Kidney (tissue), 14 donors: ENCODE results near the gene FGGY. TPM values are rescaled to one million over a fixed set of nuclear protein-coding genes. Genes with fewer than 3 reads are reported as not detected.

ENCODE experiments used
- DNase-seq, 5 donors: peaks; one replicate each; pipeline ENCODE4 v3.0.0-alpha.2; 2013 to 2020
- FAIRE-seq: peaks from 2 replicates; lab custom pipeline; 2012; peaks lifted over from hg19 to GRCh38; lab: Jason Lieb, UNC
- H3K27ac ChIP-seq, 2 donors: one replicate each; pipeline ENCODE4 v1.7.0; 2013; ENCODE audit warnings: low read depth in 2 of 2, low read length in 2 of 2, inconsistent platforms in 1 of 2
- H3K27me3 ChIP-seq: one replicate; pipeline ENCODE4 v1.7.1; 2013; ENCODE audit warnings: low read length, inconsistent platforms; ENCODE audit not compliant: control insufficient read depth, insufficient read depth
- H3K36me3 ChIP-seq, 3 donors: one replicate each; pipeline versions ENCODE4 v1.7.0 to v1.7.1; 2013; ENCODE audit warnings: low read length in 3 of 3, control low read depth in 1 of 3, inconsistent platforms in 1 of 3; ENCODE audit not compliant: insufficient read depth in 3 of 3, control insufficient read depth in 2 of 3
- H3K4me1 ChIP-seq, 3 donors: one replicate each; pipeline versions ENCODE4 v1.7.0 to v1.7.1; 2013; ENCODE audit warnings: low read length in 3 of 3, inconsistent platforms in 1 of 3, low read depth in 1 of 3; ENCODE audit not compliant: control insufficient read depth in 2 of 3, insufficient read depth in 2 of 3
- H3K4me3 ChIP-seq, 3 donors: one replicate each; pipeline versions ENCODE4 v1.7.0 to v1.8.1; 2013; ENCODE audit warnings: low read length in 3 of 3, control low read depth in 1 of 3, inconsistent platforms in 1 of 3
- H3K9ac ChIP-seq, 3 donors: one replicate each; pipeline versions ENCODE4 v1.7.0 to v1.7.1; 2013; ENCODE audit warnings: low read length in 3 of 3, control low read depth in 1 of 3, inconsistent platforms in 1 of 3
- H3K9me3 ChIP-seq, 3 donors: one replicate each; pipeline versions ENCODE4 v1.7.0 to v1.7.1; 2013; ENCODE audit warnings: low read length in 3 of 3, control low read depth in 1 of 3, inconsistent platforms in 1 of 3; ENCODE audit not compliant: control insufficient read depth in 2 of 3, insufficient read depth in 1 of 3
- CTCF ChIP-seq: IDR thresholded peaks from 3 replicates; pipeline ENCODE4 v1.5.1; 2012; ENCODE audit warnings: mild to moderate bottlenecking, moderate library complexity, borderline replicate concordance; ENCODE audit not compliant: insufficient read depth; ENCODE audit errors: extremely low read depth
- intact Hi-C: fragments of 100-400 bp; cut with DNase I; formaldehyde crosslinking; loops from one replicate; pipeline ENCODE4 v1.11.1; 2022
- polyA plus RNA-seq: library from polyadenylated mRNA; stranded (reverse); fragments of 350-450 nt; fragmentation: Illumina TruSeq; extraction: RNeasy Lipid Tissue Mini Kit (QIAGEN cat#74804); gene quantifications from one replicate; pipeline ENCODE4 v1.2.3, GENCODE V29; 2014; ENCODE audit warnings: low read depth, low replicate concordance; ENCODE audit not compliant: insufficient read depth
- total RNA-seq: library from RNA; stranded (reverse); fragmentation: NEBNext Ultra II Directional; extraction: Animal tissue kit (Norgen Biotek cat#: 25700); gene quantifications from one replicate; pipeline ENCODE4 v1.2.1, GENCODE V29; 2021
- donor health status: control.
- donor health status: control.
- donor health status: control.
- donor health status: control.
- donor health status: control.
- donor health status: DM: yes; HTN: yes; CAD: no.
- donor health status: Normal renal cell carcinoma (clear cell type).

Gene FGGY
- total and polyA plus RNA-seq, 2 donors from 2014 or later, result 11.2 to 31.0 TPM

- DNase-seq (no peak), FAIRE-seq (no peak)
- no peak overlapping the region for H3K27ac ChIP-seq
- TF ChIP-seq CTCF, result no peak
- H3K9ac ChIP-seq, result no peak overlapping the region
- H3K27me3 ChIP-seq, result no peaks in the 10 kb centered on the region
- intact Hi-C loops, result no loop called here
- peaks cover 0 to 3% (median 2%) of the 10 kb centered on the region in 3 donors for H3K4me1 ChIP-seq
- H3K36me3 ChIP-seq, result no peaks in the 10 kb centered on the region
- no peaks in the 10 kb centered on the region for H3K9me3 ChIP-seq
- no peak overlapping the region for H3K4me3 ChIP-seq
Observed at GRCh38 chr1:59322394-59322793, 25.5 kb downstream of the FGGY start.

- Histone ChIP-seq H3K27ac (no peak overlapping the region), H3K9me3 (no peaks in the 10 kb centered on the region), H3K9ac (no peak overlapping the region), H3K27me3 (no peaks in the 10 kb centered on the region), H3K4me1 (peaks cover 0 to 2% (median 0%) of the 10 kb centered on the region in 3 donors), H3K36me3 (no peaks in the 10 kb centered on the region), H3K4me3 (no peak overlapping the region)
- intact Hi-C loops, result no loop called here
- TF ChIP-seq CTCF, result no peak
- no peak for FAIRE-seq
- DNase-seq, result no peak
Observed at GRCh38 chr1:59322814-59323213, 25.9 kb downstream of the FGGY start.

GRCh38 chr1:59323879-59324278 is 27.0 kb downstream of the FGGY start:
- H3K27me3 ChIP-seq, result no peaks in the 10 kb centered on the region
- no peak for FAIRE-seq
- H3K9ac ChIP-seq, result no peak overlapping the region
- intact Hi-C loops, result no loop called here
- H3K4me3 ChIP-seq, result no peak overlapping the region
- no peak for TF ChIP-seq CTCF
- H3K9me3 ChIP-seq, result no peaks in the 10 kb centered on the region
- no peaks in the 10 kb centered on the region for H3K36me3 ChIP-seq
- DNase-seq, result no peak
- no peak overlapping the region for H3K27ac ChIP-seq
- no peaks in the 10 kb centered on the region for H3K4me1 ChIP-seq

- Histone ChIP-seq H3K36me3 (peaks cover 0 to 5% (median 0%) of the 10 kb centered on the region in 3 donors), H3K9ac (no peak overlapping the region), H3K27me3 (no peaks in the 10 kb centered on the region), H3K4me1 (no peaks in the 10 kb centered on the region), H3K9me3 (no peaks in the 10 kb centered on the region), H3K4me3 (no peak overlapping the region), H3K27ac (no peak overlapping the region)
- no peak for TF ChIP-seq CTCF
- no peak for DNase-seq
- FAIRE-seq, result no peak
- intact Hi-C loops, result no loop called here
Observed at GRCh38 chr1:59328353-59328752, 31.5 kb downstream of the FGGY start.
